SK-N-SH (cell line): Measurements from ENCODE around the gene GUCY2C. TPM values are rescaled to one million over a fixed set of nuclear protein-coding genes. Genes with fewer than 3 reads are reported as not detected.

Source experiments
- CTCF ChIA-PET: fragments of 300-600, 350-600 bp; formaldehyde crosslinking; extraction: SDS; loops from one replicate; lab custom pipeline; 2021; lab: Yijun Ruan, JAX
- POLR2A ChIA-PET: fragments of 350-600 bp; sonication (Branson Sonifier 250); formaldehyde crosslinking; extraction: SDS; loops from one replicate; lab custom pipeline; 2020; ENCODE audit warnings: antibody characterized with exemption, inconsistent platforms; lab: Yijun Ruan, JAX
- DNase-seq: peaks from one replicate; pipeline ENCODE4 v3.0.0; 2012
- H2AFZ ChIP-seq: fragments of 200-600 bp; sonication (generic); 2 replicates; pipeline ENCODE4 v1.8.1; 2016; ENCODE audit warnings: antibody characterized with exemption, mild to moderate bottlenecking, low read depth
- H3F3A ChIP-seq: fragments of 200-600 bp; sonication (generic); replicated peaks from 2 replicates; pipeline ENCODE3; 2016; ENCODE audit warnings: antibody characterized with exemption, mild to moderate bottlenecking; ENCODE audit not compliant: insufficient read depth
- H3K27ac ChIP-seq, 2 experiments: fragments of 200-500 bp in 1 of 2; fragments of 200-600 bp in 1 of 2; sonication (Bioruptor generic) in 1 of 2; sonication (generic), shearing (Covaris generic) in 1 of 2; 2 replicates each; pipeline versions ENCODE4 v1.5.1 to v1.6.1; 2014 to 2016; ENCODE audit warnings: low read depth in 2 of 2, inconsistent platforms in 1 of 2, low read length in 1 of 2, mild to moderate bottlenecking in 1 of 2, mixed read lengths in 1 of 2
- H3K27me3 ChIP-seq: fragments of 200-600 bp; sonication (generic), shearing (Covaris generic); 2 replicates; pipeline ENCODE4 v1.6.1; 2016; ENCODE audit warnings: mixed run types; ENCODE audit not compliant: insufficient read depth
- H3K36me3 ChIP-seq, 2 experiments: fragments of 200-500 bp in 1 of 2; fragments of 200-600 bp in 1 of 2; sonication (Bioruptor generic) in 1 of 2; sonication (generic) in 1 of 2; replicated peaks in 1 of 2; 2 replicates each; pipeline versions ENCODE3 to v1.5.1; 2014 to 2016; ENCODE audit warnings: low read length in 1 of 2, mild to moderate bottlenecking in 1 of 2; ENCODE audit not compliant: insufficient read depth in 2 of 2, control insufficient read depth in 1 of 2
- H3K4me1 ChIP-seq, 2 experiments: fragments of 200-500 bp in 1 of 2; fragments of 200-600 bp in 1 of 2; sonication (Bioruptor generic) in 1 of 2; sonication (generic), shearing (Covaris generic) in 1 of 2; 2 replicates each; pipeline versions ENCODE4 v1.5.1 to v1.6.1; 2014 to 2016; ENCODE audit warnings: low read depth in 1 of 2, low read length in 1 of 2, mixed run types in 1 of 2; ENCODE audit not compliant: insufficient read depth in 2 of 2, control insufficient read depth in 1 of 2
- H3K4me2 ChIP-seq: fragments of 200-600 bp; sonication (generic), shearing (Covaris generic); 2 replicates; pipeline ENCODE4 v1.6.1; 2017; ENCODE audit warnings: mixed run types
- H3K4me3 ChIP-seq, 2 experiments: fragments of 200-500 bp in 1 of 2; fragments of 200-600 bp in 1 of 2; sonication (Bioruptor generic) in 1 of 2; sonication (generic), shearing (Covaris generic) in 1 of 2; 2 replicates each; pipeline versions ENCODE4 v1.5.1 to v1.8.1; 2014 to 2016; ENCODE audit warnings: low read depth in 2 of 2, inconsistent platforms in 1 of 2, low read length in 1 of 2, mild to moderate bottlenecking in 1 of 2, mixed read lengths in 1 of 2, moderate library complexity in 1 of 2
- H3K79me2 ChIP-seq: fragments of 200-600 bp; sonication (generic); 2 replicates; pipeline ENCODE4 v1.8.1; 2017; ENCODE audit warnings: mild to moderate bottlenecking; ENCODE audit not compliant: insufficient read depth
- H3K9ac ChIP-seq: fragments of 200-600 bp; sonication (generic); 2 replicates; pipeline ENCODE4 v1.6.1; 2017; ENCODE audit warnings: mixed run types
- H3K9me2 ChIP-seq: fragments of 200-600 bp; sonication (generic); 2 replicates; pipeline ENCODE4 v1.6.1; 2017; ENCODE audit warnings: mixed run types
- H3K9me3 ChIP-seq: fragments of 200-600 bp; sonication (generic); 2 replicates; pipeline ENCODE4 v1.6.1; 2017; ENCODE audit warnings: mixed run types, mild to moderate bottlenecking, moderate library complexity
- H4K20me1 ChIP-seq: fragments of 200-600 bp; sonication (generic); 2 replicates; pipeline ENCODE4 v1.6.1; 2017; ENCODE audit warnings: mild to moderate bottlenecking, mixed run types; ENCODE audit not compliant: insufficient read depth
- FOXJ3 ChIP-seq: sonication (generic); formaldehyde crosslinking; IDR thresholded peaks from 2 replicates; pipeline ENCODE4 v1.5.1; 2020; ENCODE audit warnings: mild to moderate bottlenecking, missing genetic modification reagents
- GABPA ChIP-seq: IDR thresholded peaks from 2 replicates; pipeline ENCODE4 v1.4.0; 2012; ENCODE audit warnings: low read depth, mild to moderate bottlenecking
- IRF3 ChIP-seq: fragments of 150-350 bp; IDR thresholded peaks from 2 replicates; pipeline ENCODE4 v1.6.1; 2016; ENCODE audit warnings: mild to moderate bottlenecking, low read depth, low read length
- REST ChIP-seq: IDR thresholded peaks from 2 replicates; pipeline ENCODE4 v1.6.1; 2012; ENCODE audit warnings: mild to moderate bottlenecking, low read depth, low read length, moderate library complexity
- SIN3A ChIP-seq: IDR thresholded peaks from 2 replicates; pipeline ENCODE4 v1.6.1; 2012; ENCODE audit warnings: low read depth, mild to moderate bottlenecking, low read length, moderate library complexity, borderline replicate concordance
- USF2 ChIP-seq: fragments of 150-350 bp; IDR thresholded peaks from 2 replicates; pipeline ENCODE4 v1.6.1; 2017; ENCODE audit warnings: antibody characterized with exemption, low read length, low read depth, borderline replicate concordance
- WGBS: methylation state at CpG from one replicate; pipeline ENCODE4 v1.1.6; 2017; ENCODE audit warnings: low lambda C conversion rate; 5-methylcytosine and 5-hydroxymethylcytosine counted together
- polyA plus RNA-seq, 3 experiments: library from polyadenylated mRNA; depleted of rRNA; stranded (reverse); fragments of >200 nt; gene quantifications; 2 replicates each; pipeline ENCODE4 v1.2.3, GENCODE V29; 2012
- TF ChIP-seq, protein P1 (sequence below): IDR thresholded peaks from 2 replicates; pipeline ENCODE4 v1.4.0; 2012; ENCODE audit warnings: low read depth
- TF ChIP-seq, protein P2 (sequence below): fragments of 200-600 bp; sonication (generic); IDR thresholded peaks from 2 replicates; pipeline ENCODE4 v1.6.1; 2017; ENCODE audit warnings: antibody characterized with exemption, mild to moderate bottlenecking, moderate library complexity

The GUCY2C gene
- polyA plus RNA-seq, 1 of the 3 experiments (the other 2 are of a cell fraction) = not detected

DNA sequence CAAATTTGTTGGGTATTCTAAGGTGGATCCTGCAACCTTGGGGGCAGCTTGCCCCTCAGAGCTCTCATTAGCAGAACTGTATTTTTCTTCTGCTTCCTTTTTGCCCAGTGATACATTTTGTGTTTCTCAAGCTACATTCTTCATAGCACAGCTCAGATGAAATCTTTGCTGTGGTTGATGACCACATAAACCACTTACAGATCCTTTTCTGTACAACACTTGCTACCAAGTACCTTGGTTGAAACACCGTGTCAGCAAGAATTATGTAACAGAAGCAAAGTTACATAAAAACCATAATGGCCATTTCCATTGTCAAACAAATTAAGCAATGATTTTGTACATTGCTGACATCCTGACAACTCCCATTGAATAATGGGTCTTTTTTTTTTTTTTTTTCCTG lies 119.1 kb downstream of the GUCY2C start (continued):
- TF ChIP-seq USF2 (no peak), IRF3 (no peak), REST (no peak)

GRCh38 chr12:14576896-14577295 lies 119.5 kb downstream of the GUCY2C start:
- no peak overlapping the region for H3K4me2 ChIP-seq
- POLR2A ChIA-PET = no interaction called here
- no peak overlapping the region for H3K4me3 ChIP-seq
- no peaks in the 10 kb centered on the region for H3K9me3 ChIP-seq
- DNase-seq = no peak
- no peaks in the 10 kb centered on the region for H3K79me2 ChIP-seq
- no peak overlapping the region for H3K27ac ChIP-seq
- H4K20me1 ChIP-seq = no peaks in the 10 kb centered on the region
- no peaks in the 10 kb centered on the region for H3K36me3 ChIP-seq
- CTCF ChIA-PET = no interaction called here
- H3F3A ChIP-seq = no peaks in the 10 kb centered on the region
- WGBS = 16% methylated on average over 7 of the region's 8 CpGs
- no peaks in the 10 kb centered on the region for H3K9me2 ChIP-seq
- H2AFZ ChIP-seq = no peak overlapping the region
- H3K4me1 ChIP-seq = no peaks in the 10 kb centered on the region
- H3K9ac ChIP-seq = no peak overlapping the region
- TF ChIP-seq, protein P1, sequence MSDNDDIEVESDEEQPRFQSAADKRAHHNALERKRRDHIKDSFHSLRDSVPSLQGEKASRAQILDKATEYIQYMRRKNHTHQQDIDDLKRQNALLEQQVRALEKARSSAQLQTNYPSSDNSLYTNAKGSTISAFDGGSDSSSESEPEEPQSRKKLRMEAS = no peak
- no peak for TF ChIP-seq SIN3A
- TF ChIP-seq, protein P2, sequence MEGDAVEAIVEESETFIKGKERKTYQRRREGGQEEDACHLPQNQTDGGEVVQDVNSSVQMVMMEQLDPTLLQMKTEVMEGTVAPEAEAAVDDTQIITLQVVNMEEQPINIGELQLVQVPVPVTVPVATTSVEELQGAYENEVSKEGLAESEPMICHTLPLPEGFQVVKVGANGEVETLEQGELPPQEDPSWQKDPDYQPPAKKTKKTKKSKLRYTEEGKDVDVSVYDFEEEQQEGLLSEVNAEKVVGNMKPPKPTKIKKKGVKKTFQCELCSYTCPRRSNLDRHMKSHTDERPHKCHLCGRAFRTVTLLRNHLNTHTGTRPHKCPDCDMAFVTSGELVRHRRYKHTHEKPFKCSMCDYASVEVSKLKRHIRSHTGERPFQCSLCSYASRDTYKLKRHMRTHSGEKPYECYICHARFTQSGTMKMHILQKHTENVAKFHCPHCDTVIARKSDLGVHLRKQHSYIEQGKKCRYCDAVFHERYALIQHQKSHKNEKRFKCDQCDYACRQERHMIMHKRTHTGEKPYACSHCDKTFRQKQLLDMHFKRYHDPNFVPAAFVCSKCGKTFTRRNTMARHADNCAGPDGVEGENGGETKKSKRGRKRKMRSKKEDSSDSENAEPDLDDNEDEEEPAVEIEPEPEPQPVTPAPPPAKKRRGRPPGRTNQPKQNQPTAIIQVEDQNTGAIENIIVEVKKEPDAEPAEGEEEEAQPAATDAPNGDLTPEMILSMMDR = no peak
- TF ChIP-seq GABPA = no peak
- TF ChIP-seq FOXJ3 (CRISPR knock-in tag) = no peak
- no peaks in the 10 kb centered on the region for H3K27me3 ChIP-seq
